Spleen (tissue), 7 donors: ENCODE data around the gene SEL1L.

Experiments used
- POLR2AphosphoS5 ChIP-seq, 3 donors: sonication (generic); formaldehyde crosslinking; IDR thresholded peaks; one replicate each; pipeline ENCODE4 v1.5.1; 2017; ENCODE audit warnings: antibody characterized with exemption in 3 of 3
- TF ChIP-seq, protein P1 (sequence below), 11 experiments: fragments of 200-600 bp in 7 of 11; fragments of 450-650 bp in 4 of 11; sonication (generic) in 4 of 11; IDR thresholded peaks in 8 of 11; conservative IDR thresholded peaks in 3 of 11; 1 replicate in 7 of 11; 2 replicates in 4 of 11; pipeline versions ENCODE4 v1.4.0 to v1.8.0; 2016 to 2021; ENCODE audit warnings: antibody characterized with exemption in 11 of 11, inconsistent platforms in 4 of 11, mild to moderate bottlenecking in 1 of 11
- donor health status: DM: no; HTN: no; CAD: no; lungs with moderate emphysema.
- donor health status: DM: no; HTN: no; CAD: no.
- donor health status: DM: no; HTN: no; CAD: no.

DNA sequence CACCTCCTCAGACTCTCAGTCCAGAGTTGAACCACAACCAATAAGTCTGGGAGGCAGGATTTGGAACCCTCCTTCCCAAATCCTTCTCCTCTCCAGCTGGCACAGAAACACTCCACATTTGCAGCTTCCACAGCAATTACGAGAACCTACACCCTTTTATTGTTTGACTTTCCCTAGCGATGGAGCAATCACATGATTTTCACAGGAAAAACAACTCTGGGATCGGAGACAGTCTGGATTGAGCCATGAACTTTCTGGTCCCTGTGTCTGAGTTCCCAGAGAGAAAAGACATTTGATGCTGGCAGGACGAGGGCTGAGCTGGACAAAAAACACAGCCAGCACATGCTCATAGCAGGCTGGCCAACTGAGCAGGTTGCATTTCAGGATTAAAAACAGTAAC lies 84.5 kb downstream of the SEL1L start:
- TF ChIP-seq, protein P1, sequence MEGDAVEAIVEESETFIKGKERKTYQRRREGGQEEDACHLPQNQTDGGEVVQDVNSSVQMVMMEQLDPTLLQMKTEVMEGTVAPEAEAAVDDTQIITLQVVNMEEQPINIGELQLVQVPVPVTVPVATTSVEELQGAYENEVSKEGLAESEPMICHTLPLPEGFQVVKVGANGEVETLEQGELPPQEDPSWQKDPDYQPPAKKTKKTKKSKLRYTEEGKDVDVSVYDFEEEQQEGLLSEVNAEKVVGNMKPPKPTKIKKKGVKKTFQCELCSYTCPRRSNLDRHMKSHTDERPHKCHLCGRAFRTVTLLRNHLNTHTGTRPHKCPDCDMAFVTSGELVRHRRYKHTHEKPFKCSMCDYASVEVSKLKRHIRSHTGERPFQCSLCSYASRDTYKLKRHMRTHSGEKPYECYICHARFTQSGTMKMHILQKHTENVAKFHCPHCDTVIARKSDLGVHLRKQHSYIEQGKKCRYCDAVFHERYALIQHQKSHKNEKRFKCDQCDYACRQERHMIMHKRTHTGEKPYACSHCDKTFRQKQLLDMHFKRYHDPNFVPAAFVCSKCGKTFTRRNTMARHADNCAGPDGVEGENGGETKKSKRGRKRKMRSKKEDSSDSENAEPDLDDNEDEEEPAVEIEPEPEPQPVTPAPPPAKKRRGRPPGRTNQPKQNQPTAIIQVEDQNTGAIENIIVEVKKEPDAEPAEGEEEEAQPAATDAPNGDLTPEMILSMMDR (IDR thresholded peaks at IDR 0.05 in 8 of 11, conservative IDR thresholded peaks at IDR 0.05 in 3 of 11) = no peak
- TF ChIP-seq POLR2AphosphoS5 (IDR thresholded peaks at IDR 0.05) = peak in 1 of 3 donors; percentile 40
